ENCODE measurements around the gene IPPK.

Gene IPPK, protein sequence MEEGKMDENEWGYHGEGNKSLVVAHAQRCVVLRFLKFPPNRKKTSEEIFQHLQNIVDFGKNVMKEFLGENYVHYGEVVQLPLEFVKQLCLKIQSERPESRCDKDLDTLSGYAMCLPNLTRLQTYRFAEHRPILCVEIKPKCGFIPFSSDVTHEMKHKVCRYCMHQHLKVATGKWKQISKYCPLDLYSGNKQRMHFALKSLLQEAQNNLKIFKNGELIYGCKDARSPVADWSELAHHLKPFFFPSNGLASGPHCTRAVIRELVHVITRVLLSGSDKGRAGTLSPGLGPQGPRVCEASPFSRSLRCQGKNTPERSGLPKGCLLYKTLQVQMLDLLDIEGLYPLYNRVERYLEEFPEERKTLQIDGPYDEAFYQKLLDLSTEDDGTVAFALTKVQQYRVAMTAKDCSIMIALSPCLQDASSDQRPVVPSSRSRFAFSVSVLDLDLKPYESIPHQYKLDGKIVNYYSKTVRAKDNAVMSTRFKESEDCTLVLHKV

GRCh38 chr9:92669890-92670708 lies at the start of gene IPPK:
Gene IPPK, minus strand, starts transcription at chr9:92670131. Its CDS starts 143 bp downstream, at chr9:92669988.
- peak; percentile 97 for DNase-seq

GRCh38 chr9:92719028-92719647 lies 49.2 kb upstream of the IPPK start:
- no peak for DNase-seq

GRCh38 chr9:92718086-92719001 lies 48.4 kb upstream of the IPPK start:
- DNase-seq = no peak

DNA sequence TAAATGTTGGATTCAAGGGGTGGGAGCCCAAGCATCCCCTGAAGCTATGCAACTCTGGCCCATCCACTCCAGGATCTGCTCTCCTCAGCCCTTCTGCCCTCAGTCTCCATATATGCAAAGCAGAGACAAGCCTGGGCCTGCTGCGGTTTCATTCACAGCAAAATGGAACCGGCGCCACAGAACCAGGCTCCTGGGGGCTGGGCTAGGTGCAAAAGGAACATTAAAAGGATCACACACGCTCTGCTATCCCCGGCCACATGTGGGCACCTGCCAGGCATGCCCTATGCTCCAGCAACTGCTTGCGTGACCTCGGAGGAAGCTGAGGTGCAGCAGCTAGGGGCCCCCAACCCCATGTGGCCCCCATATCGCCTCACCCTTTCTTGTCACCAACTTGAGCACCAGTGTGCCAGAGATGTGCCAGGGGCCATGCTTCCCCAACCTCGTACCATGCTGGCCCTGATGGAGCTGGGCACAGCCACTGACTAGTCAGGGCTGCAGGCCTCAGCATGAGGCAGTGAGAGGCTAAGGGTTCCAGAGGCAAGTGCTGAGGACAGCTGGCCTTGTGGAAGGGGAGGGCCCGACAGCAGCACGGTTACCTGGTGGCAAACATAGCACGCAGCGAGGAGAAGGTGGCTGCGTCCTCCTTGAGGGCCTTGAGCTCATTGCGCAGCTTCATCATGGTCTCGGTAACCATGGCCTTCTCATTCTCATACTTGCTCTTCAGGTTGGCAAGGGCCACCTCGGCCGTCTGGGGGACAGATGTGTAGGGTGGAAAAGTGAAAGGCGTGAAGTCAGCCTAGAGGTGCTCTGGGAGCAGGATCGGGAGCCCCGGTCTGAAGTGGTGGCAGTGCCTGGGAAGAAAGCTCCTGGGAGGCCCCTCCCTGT lies 47.5 kb upstream of the IPPK start:
- no peak for DNase-seq

DNA sequence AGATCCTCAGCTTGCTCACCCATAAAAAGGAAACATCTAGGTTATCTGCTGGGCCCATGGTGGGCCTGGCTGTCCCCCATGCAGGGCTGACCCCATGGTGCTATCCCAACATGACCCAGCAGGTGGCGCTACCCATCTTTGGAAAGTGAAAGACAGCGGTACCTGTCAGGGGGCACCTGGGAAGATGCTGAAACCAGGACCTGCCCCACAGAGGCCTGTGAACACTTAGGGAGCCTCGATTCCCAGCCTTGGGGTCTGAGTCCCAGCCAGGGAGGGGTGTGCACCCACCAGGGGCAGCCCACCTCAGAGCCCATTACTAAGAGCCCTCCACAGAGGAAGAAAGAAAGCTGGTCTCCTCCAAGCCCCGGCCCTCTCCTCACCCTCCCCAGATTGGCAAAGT lies 46.6 kb upstream of the IPPK start:
- peak; percentile 53 for DNase-seq

DNA sequence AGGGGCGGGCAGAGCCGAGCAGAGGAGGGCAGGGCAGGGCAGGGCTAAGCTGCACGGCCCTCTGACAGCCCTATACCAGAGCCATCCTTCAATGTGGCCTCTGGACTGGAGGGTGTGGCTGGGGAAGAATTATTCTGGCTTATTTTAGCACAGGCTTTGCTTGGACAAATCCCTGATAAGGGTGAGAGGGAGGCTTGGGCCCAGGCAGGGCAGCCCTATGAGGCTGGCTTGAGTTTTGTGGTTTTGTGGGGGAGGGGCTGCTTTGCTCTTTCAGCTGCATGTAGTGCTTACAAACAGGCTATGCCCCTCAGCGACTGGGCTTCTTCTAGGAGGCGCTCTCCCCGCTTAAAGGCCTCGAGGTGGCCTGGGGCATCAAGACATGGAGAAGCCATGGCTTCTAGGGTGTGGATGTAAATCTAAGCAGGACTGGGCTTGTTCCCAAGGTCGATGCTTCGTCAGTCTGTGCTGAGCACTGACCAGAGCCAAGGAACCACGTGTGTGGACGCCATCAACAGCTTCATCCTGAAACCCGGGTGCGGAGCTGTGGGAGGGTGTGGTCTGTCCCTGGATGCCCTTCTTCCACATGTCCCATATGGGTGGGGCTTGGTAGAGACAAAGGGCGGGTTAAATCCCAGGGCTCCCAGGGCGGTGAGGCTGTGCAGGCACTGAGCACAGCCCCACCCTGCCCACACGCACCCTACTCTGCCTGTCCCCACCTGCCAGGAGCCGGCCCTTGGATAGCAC lies 45.7 kb upstream of the IPPK start:
- no peak for DNase-seq

GRCh38 chr9:92714787-92715487 lies 45.0 kb upstream of the IPPK start:
- no peak for DNase-seq

GRCh38 chr9:92714016-92714415 lies 44.1 kb upstream of the IPPK start:
- DNase-seq = no peak

- DNase-seq = no peak
Measured at GRCh38 chr9:92713528-92713927, 43.6 kb upstream of the IPPK start.

GRCh38 chr9:92712767-92713166 lies 42.8 kb upstream of the IPPK start:
- no peak for DNase-seq

GRCh38 chr9:92711844-92712243 lies 41.9 kb upstream of the IPPK start:
- DNase-seq = no peak

DNA sequence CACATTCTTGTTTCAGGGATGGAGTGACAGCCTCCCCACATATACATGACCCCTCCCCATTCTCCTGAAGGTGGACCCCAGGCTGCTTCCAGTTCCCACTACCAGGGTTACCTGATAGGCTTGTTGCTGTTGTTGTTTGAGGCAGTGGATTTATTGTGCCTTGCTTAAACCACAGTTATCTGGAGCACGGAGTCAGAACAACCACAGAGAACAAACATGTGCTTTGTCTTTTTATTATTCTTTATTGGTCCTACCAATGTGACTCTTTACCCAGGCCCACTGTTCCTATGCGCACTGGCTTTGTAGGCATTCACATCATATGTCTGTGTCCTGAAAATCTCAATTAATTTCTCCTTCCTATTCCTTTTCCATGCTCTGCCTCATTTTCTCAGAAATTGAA lies 41.2 kb upstream of the IPPK start:
- no peak for DNase-seq

DNA sequence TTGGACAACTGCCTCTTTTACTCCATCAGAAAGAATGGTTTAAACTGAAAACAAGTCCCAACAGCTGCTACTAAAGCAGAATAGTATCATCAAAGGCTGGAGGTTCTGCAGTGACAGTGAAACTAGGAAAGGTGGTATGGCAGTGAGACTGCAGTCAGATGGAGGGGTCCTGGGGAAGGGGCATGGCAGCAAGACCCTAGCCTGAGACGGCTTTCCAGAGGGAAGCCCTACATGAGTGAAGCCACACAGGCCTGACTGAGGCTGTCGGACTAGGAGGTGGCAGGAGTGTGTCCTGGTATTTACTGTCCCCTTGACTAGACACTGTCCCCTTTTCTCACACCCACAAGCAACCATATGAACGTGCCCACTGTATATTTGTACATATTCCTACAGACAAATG lies 40.4 kb upstream of the IPPK start:
- no peak for DNase-seq

DNA sequence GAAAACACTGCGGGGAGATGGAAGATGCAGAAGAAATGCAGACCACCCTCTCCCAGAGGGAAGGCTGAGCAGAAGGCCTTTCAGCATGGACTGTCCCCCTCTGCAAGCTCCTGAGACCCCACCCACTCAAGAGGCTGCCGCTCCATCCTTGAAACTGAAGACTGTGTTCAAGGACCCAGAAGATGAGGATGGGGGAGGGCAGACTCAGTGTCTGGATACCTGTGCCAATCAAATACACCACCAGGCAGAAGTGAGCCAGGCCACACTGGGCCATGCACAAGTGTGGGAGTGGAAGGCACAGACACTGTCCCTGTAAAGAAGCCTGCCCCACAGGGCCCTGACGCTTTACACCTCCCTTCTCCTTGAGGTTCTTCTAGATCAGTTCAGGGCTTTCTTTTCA lies 40.0 kb upstream of the IPPK start:
- DNase-seq = no peak

DNA sequence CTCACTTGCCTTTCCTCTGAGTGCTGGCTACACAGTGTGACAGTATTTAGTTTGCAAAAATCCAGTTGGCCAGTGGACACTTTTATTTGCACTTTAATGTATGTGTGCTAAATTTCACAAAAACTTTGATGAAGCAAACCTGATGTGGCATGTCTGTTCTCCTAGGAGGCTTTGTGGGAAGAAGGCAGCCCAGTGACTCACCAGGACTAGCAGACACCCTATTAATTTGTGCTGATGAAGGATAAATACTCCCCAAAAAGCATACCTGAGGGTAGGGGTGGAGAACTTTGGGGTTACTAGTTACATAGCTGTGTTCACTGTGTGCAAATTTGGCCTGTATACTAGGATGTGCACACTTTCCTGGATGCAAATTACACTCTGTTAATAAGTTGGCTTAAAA lies 39.3 kb upstream of the IPPK start:
- DNase-seq = no peak

GRCh38 chr9:92707530-92707929 lies 37.6 kb upstream of the IPPK start:
- DNase-seq = no peak

DNA sequence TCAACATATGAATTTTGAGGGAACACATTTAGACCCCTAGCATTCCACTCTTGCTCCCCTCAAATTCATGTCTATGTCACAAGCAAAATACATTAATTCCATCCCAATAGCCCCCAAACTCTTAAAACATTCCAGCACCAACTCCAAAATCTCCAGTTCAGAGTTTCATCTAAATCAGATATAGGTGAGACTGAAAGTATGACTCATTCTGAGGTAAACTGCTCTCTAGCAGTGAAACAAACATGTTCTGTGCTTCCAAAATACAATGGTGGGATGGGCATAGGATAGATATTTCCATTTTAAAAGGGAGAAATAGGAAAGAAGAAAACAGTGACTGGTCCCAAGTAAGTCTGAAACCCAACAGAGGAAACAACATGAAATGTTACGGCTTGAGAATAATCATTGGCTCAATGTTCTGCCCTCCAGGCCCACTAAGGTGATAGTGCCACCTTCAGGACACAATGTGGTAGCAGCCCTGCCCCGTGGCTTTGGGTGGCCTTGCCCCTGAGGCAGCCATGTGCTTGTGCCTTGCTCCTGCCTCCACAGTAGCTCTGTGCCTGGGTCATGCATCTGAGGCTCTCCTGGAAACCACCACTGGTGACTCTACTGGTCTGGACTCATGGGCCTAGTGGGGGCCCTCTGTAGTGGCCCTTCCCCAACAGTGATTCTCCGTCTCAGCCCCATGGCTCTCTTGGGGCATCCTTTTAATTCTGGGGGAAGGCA lies 36.4 kb upstream of the IPPK start:
- DNase-seq = peak; percentile 29

GRCh38 chr9:92704528-92704927 lies 34.6 kb upstream of the IPPK start:
- DNase-seq = no peak

- no peak for DNase-seq
Measured at GRCh38 chr9:92696619-92697018, 26.7 kb upstream of the IPPK start.

Data from RPMI8226 (cell line).